Measurements from ENCODE around the gene ZBTB46.
"Not testable (repeated sequence)": the region's sequence is repeated elsewhere in the genome, so short reads cannot be mapped to it uniquely, and the experiment has no call there.

The ZBTB46 gene, protein sequence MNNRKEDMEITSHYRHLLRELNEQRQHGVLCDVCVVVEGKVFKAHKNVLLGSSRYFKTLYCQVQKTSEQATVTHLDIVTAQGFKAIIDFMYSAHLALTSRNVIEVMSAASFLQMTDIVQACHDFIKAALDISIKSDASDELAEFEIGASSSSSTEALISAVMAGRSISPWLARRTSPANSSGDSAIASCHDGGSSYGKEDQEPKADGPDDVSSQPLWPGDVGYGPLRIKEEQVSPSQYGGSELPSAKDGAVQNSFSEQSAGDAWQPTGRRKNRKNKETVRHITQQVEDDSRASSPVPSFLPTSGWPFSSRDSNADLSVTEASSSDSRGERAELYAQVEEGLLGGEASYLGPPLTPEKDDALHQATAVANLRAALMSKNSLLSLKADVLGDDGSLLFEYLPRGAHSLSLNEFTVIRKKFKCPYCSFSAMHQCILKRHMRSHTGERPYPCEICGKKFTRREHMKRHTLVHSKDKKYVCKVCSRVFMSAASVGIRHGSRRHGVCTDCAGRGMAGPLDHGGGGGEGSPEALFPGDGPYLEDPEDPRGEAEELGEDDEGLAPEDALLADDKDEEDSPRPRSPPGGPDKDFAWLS

DNA sequence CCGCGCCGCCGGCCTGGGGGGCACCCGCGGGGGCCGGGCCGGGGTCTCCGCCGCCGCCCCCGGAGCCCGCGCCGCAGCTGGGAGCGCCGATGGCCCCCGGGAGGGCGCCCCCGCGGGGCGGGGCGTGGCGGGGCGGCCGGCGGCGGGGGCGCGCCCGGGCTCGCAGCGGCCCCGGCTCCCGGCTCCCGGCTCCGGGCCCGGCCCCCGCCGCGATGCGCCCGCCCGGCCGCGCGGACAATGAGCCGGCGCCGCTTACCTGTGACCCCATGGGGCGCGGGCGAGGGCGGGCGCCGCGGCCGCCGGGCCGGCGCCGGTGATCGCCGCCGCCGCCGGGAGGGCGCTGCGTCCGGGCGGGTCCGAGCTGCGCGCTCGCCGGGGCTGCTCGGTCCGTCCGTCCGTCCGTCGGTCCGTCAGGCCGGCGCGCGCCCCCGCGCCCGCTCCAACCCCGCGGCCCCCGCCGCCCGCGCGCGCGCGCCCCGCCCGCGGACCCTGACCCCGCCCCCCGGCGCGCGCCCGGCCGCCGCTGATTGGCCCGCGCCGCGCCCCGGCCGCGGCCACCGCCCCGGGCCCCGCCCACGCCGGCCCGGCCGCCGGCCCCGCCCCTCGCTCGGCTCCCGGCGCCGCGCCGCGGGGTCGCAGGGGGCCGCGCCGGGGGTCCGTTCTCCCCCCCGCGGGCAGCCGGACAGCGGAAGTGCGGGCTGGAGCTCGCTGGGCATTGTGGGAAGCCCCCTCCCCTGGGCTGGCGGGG lies at the start of gene ZBTB46:
ZBTB46 (minus strand) TSS at position 424 of the 748 bp plus-strand sequence. CDS start 40,507 bp downstream, outside the sequence.
- peak; percentile 69 for DNase-seq (ENCODE audit: low spot score)

DNA sequence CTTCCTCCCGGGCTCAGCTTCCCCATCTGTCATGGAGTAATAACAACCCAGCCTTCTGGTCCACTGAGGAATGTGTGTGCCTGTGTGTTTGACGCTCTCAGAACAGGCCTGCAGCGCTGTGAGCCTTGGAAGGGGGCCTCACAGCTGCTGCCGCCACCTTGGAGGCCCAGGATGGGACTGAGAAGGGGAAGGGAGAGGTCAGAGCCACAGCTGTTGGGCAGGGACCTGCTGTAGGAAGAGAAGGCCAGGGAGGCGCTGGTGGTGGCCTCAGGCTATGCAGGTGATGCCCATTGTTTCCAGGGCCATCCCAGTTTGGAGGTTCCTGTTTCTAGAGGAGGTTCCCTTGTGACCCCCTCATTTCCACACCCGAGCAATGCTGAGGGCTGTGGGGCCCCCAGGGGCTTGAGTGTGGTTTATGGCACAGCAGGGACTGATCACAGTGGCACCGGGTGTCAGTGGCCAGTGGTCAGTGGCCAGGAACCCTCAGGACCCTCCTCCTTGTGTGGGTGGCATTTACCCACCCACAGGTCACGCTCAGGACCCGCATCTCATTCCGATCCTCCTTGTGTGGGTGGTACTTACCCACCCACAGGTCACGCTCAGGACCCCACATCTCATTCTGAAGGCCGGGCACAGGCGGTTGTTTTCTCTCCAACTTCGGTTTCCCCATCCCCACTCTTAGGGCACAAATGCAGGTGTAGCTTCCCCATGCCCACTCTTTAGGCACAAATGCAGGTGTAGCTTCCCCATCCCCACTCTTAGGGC lies 48.0 kb upstream of the ZBTB46 start:
- DNase-seq (ENCODE audit: low spot score) = no peak

DNA sequence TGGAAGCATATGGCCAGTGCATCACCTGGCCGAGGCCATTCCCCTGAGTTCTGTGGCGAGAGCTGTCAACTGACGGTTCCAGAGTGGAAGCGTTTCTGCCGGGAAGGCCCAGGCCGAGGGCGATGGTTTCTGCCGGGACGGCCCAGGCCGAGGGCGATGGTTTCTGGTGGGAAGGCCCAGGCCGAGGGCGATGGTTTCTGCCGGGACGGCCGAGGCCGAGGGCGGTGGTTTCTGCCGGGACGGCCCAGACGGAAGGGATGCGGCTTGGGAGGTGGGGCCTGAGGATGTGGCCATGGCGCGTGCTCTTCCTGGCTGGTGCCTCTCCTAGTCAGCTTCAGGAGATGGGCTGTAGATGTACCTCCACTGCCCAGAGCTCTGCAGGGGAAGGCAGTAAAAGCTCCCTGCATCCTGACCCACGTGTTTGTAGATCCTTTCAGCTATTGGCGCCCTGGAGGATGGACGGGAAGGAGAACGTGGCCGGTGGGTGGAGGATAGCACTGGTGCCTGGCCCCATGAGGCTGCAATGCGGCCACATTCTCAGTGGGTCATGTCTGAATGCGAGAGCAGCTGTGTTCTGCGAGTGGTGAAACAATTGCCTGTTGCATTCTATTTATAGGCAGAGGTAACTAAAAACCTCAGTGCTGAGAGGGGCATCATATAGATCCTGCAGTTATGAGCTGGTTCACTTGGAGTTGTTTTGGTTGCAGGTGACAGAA lies 46.8 kb upstream of the ZBTB46 start:
- DNase-seq (ENCODE audit: low spot score) = no peak

GRCh38 chr20:63876489-63877036 lies 45.5 kb upstream of the ZBTB46 start:
- DNase-seq (ENCODE audit: low spot score) = no peak

GRCh38 chr20:63874241-63874640 lies 43.2 kb upstream of the ZBTB46 start:
- not testable (repeated sequence) for DNase-seq (ENCODE audit: low spot score)

DNA sequence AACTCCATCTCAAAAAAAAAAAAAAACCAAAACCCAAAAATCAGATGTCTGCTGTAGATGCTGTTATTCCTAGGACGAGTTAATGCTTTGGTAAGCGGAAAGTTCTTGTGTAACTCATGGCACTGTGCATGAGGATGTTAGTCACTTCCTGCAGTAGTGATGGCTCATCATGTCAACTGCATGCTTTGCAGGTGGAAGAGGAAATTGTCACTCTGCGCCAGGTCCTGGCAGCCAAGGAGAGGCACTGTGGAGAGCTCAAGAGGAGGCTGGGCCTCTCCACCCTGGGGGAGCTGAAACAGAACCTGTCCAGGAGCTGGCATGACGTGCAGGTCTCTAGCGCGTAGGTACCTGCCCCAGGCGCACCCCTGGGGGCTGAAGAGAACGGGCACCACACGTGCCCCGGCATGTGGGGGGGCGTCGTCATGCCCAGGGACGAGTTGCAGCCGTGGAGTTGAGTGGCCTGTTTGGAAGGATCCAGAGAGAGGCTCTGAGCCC lies 42.5 kb upstream of the ZBTB46 start:
- no peak for DNase-seq (ENCODE audit: low spot score)

- DNase-seq (ENCODE audit: low spot score) = no peak
Observed at GRCh38 chr20:63868264-63868663, 37.2 kb upstream of the ZBTB46 start.

DNA sequence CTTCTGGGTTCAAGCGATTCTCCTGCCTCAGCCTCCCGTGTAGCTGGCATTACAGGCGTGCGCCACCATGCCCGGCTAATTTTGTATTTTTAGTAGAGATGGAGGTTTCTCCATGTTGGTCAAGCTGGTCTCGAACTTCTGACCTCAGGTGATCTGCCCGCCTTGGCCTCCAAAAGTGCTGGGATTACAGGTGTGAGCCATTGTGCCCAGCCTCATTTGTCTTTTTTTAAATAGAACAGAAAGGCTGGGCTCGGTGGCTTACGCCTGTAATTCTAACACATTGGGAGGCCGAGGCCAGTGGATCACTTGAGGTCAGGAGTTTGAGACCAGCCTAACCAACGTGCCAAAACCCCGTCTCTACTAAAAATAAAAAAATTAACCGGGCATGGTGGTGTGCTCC lies 36.0 kb upstream of the ZBTB46 start:
- DNase-seq (ENCODE audit: low spot score) = not testable (repeated sequence)

DNA sequence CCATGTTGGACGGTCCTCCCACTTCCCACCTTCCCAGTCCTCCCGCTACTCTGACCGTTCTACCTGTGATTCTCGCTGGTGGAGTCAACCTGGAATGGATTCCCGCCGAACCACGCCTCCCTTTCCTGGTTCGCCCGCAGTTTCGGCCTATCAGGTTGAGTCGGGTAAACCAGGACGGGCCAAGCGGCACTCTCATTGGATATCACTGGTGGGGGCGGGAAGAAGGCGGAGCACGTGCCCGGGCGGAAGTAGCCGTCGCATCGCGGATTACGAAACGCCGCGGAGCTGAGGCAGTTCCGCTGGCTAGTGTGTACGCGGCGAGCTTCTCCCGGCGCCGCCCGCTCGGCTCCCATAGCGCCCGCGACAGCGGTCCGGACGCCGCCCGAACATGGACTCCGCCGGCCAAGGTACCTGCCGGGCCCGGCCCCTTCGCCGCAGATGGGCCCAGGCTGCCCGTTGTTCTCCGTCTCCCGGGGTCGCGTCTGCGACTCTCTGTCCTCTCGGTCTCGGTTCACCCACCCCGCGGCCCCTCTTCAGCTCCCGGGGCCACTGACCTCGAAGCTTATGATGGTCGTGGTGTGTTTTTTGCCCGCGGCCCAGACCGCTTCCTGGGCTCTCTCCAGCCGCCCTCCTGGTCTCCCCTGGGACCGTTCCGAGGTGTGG lies 34.0 kb upstream of the ZBTB46 start, which contains the start of gene TPD52L2:
TPD52L2 (plus strand) TSS at position 293 of the 663 bp plus-strand sequence; CDS start at position 389, 96 bp downstream.
- DNase-seq (ENCODE audit: low spot score) = peak; percentile 99

GRCh38 chr20:63864545-63864977 lies 33.5 kb upstream of the ZBTB46 start:
- no peak for DNase-seq (ENCODE audit: low spot score)

- peak; percentile 89 for DNase-seq (ENCODE audit: low spot score)
Observed at GRCh38 chr20:63863798-63864544, 32.9 kb upstream of the ZBTB46 start.

GRCh38 chr20:63863021-63863797 lies 32.1 kb upstream of the ZBTB46 start:
- no peak for DNase-seq (ENCODE audit: low spot score)

- DNase-seq (ENCODE audit: low spot score) = no peak
Observed at GRCh38 chr20:63861981-63862901, 31.2 kb upstream of the ZBTB46 start.

DNA sequence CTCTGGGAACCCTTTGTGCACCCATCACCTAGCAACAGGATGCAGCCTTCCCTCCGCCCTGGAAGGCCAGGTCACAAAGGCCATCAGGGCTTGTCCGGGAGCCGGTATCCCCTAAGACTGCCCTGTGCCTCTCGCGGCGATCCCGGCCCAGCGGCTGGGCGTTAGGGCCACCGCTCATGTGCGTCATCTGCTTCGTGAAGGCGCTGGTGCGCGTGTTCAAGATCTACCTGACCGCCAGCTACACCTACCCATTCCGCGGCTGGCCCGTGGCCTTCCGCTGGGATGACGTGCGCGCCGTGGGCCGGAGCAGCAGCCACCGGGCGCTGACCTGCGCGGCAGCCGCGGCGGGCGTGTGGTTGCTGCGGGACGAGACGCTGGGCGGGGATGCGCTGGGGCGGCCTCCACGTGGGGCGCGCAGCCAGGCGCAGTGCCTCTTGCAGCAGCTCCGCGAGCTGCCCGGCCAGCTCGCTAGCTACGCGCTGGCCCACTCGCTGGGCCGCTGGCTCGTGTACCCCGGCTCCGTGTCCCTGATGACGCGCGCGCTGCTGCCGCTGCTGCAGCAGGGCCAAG lies 30.4 kb upstream of the ZBTB46 start, which contains the start of gene ABHD16B:
ABHD16B (plus strand) TSS at position 134 of the 570 bp plus-strand sequence; CDS start at position 177, 43 bp downstream.
- no peak for DNase-seq (ENCODE audit: low spot score)

DNA sequence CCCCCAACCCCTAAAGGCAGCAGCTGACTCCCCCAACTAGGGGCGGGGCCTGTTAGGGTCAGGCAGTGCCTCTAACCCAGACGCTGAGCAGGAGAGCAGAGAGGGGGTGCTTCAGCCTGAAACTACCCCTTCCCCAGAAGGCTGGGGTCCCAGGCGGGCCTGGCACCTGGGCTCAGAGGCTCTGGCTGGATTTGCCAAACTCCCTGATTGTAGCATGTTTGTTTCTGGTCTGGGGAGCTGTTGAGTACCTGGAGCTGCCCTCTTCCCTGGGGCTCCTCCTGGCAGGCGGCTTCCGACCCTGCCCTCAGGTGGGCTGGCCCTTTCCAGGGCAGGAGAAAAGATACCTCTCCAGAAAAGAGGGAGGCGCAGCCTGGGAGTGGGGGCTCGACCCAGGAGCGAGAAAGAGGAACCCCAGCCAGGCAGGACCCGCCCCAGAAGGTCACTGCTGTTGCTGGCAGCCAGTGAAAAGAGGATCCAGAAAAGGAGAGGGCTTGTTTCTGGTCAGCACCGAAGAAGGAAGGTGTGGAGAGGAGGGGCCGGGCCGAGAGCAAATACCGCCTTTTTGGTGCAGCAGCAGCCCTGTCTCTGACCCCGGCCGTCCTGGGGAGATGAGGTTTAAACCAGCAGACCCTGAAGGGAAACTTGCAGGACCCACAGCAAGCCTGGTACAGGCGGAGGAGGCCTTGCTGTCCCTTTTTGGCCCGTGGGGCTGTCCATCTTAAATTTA lies 29.4 kb upstream of the ZBTB46 start:
- no peak for DNase-seq (ENCODE audit: low spot score)

DNA sequence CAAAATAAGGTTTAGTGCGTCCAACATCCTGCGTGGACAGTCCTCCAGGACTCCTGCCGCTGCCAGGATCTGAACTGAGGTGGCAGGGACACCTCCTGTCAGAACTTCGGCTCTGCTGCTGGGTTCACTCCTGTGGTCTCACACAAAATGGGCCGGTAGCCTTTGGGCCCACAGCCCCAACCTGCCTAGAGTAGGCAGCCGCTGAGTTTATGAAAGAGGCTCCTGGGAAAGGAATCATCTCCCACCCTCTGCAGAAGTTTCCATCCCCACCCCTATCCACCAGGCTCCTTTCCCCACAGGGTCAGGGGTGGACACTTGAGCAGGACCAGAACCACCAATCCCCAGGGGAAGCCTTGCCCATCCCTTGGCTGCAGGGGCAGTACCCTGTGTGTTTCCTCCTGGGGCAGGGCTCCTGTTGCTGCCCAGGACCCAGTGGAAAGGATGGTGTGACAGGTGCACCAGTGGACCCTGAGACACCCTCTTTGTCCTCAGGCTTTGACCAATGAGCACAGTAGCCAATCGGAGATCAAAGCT lies 28.2 kb upstream of the ZBTB46 start:
- no peak for DNase-seq (ENCODE audit: low spot score)
